ENCODE results near the gene LRRC56. TPM values are rescaled to one million over a fixed set of nuclear protein-coding genes. Genes with fewer than 3 reads are reported as not detected.
A peak's percentile ranks its signal among the peaks of the same experiment; 100 is the strongest.

LRRC56 gene
- polyA plus RNA-seq, 3 donors: 0.09 to 0.68 TPM; not detected in 1

DNA sequence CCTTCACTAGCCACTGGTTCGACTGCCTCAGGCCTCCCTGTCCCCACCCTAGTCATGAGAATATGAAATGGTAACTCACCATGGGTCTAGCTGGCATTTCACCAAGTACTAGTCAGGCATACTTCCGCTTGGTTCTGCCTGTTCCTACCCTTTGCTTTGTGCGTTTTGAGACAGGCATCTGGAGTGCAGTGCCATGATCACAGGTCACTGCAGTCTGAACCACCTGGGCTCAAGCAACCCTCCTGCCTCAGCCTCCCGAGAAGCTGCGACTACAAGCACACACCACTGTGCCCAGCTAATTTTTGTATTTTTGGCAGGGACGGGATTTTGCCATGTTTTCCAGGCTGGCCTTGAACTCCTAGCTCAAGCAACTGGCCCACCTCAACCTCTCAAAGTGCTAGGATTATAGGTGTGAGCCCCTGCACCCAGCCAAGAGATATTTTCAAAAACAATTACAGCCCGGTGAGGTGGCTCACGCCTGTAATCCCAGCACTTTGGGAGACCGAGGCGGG is 16.1 kb upstream of the LRRC56 start:
- Histone ChIP-seq H3K36me3 (replicated peaks in 1 of 2; ENCODE audit: control insufficient read depth in 1 of 2, insufficient read depth in 2 of 2, low read length in 2 of 2) (no peaks in the 10 kb centered on the region), H3K9ac (ENCODE audit: insufficient read depth, low read length, poor library complexity, severe bottlenecking) (no peak overlapping the region), H3K9me3 (replicated peaks in 1 of 2; ENCODE audit: control insufficient read depth in 1 of 2, insufficient read depth in 1 of 2, low read length in 2 of 2) (peaks cover 4 to 13% of the 10 kb centered on the region in 2 donors), H3K27ac (ENCODE audit: low read depth in 1 of 2, low read length in 2 of 2) (no peak overlapping the region), H3K4me2 (replicated peaks; ENCODE audit: extremely low read depth, low read length, poor library complexity, severe bottlenecking) (no peak overlapping the region), H3K79me2 (ENCODE audit: insufficient read depth, low read length) (no peaks in the 10 kb centered on the region), H3K27me3 (ENCODE audit: control insufficient read depth in 2 of 2, insufficient read depth in 2 of 2, low read length in 2 of 2) (no peaks in the 10 kb centered on the region), H2AFZ (ENCODE audit: insufficient read depth, low read depth, low read length, poor library complexity, severe bottlenecking) (no peak overlapping the region), H3K4me3 (replicated peaks in 1 of 3; ENCODE audit: low read depth in 2 of 3, low read length in 3 of 3) (no peak overlapping the region), H4K20me1 (ENCODE audit: insufficient read depth, low read length) (no peaks in the 10 kb centered on the region), H3K4me1 (ENCODE audit: control insufficient read depth in 1 of 2, insufficient read depth in 2 of 2, low read length in 2 of 2) (peaks cover 5 to 8% of the 10 kb centered on the region in 2 donors)
- Mint-ChIP-seq H3K9me3 (peaks cover 7 to 12% (median 10%) of the 10 kb centered on the region in 7 donors), H3K27ac (peak overlapping the region in 3 of 7 donors; percentile 2 to 82 (median 58)), H3K4me1 (peaks cover 6% of the 10 kb centered on the region), H3K4me3 (no peak overlapping the region), H3K27me3 (ENCODE audit: low read depth in 3 of 3) (peaks cover 3 to 6% (median 4%) of the 10 kb centered on the region in 3 donors), H3K36me3 (peaks cover 0 to 8% of the 10 kb centered on the region in 2 donors)
- intact Hi-C loops (cut with micrococcal nuclease): no loop called here
- no peak for DNase-seq
- no peak for TF ChIP-seq CTCF (IDR thresholded peaks at IDR 0.05)
- WGBS (ENCODE audit: insufficient coverage): 96% methylated on average over 4 of the region's 10 CpGs

DNA sequence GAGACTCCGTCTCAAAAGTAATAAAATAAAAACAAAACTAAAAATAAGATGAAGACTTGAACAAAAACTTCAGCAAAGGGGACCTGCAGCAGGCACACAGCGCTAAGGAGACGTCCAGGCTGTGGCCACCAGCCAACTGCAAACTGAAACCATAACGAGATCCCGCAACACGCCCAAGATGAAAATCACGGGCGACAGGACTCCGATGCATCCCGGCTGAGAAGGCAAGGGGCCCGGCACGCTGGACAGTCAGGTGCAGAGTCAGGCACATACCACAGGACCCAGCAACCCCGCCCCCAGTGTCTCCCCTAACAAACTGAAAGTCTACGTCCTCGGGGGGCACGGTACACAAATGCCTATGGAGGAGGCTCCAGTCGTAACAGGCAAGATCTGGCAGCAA is 11.1 kb upstream of the LRRC56 start:
- DNase-seq: no peak
- no peak overlapping the region for H3K9ac ChIP-seq (ENCODE audit: insufficient read depth, low read length, poor library complexity, severe bottlenecking)
- Mint-ChIP-seq H3K36me3 (no peaks in the 10 kb centered on the region), H3K27ac (no peak overlapping the region), H3K9me3 (peaks cover 0 to 2% (median 0%) of the 10 kb centered on the region in 7 donors), H3K4me3 (no peak overlapping the region), H3K4me1 (no peaks in the 10 kb centered on the region), H3K27me3 (ENCODE audit: low read depth in 3 of 3) (peaks cover 2 to 4% (median 3%) of the 10 kb centered on the region in 3 donors)
- H3K36me3 ChIP-seq (replicated peaks in 1 of 2; ENCODE audit: control insufficient read depth in 1 of 2, insufficient read depth in 2 of 2, low read length in 2 of 2): peaks cover under 1 to 2% of the 10 kb centered on the region in 2 donors
- no peaks in the 10 kb centered on the region for H3K27me3 ChIP-seq (ENCODE audit: control insufficient read depth in 2 of 2, insufficient read depth in 2 of 2, low read length in 2 of 2)
- intact Hi-C loops (cut with micrococcal nuclease): no loop called here
- H3K79me2 ChIP-seq (ENCODE audit: insufficient read depth, low read length): no peaks in the 10 kb centered on the region
- H2AFZ ChIP-seq (ENCODE audit: insufficient read depth, low read depth, low read length, poor library complexity, severe bottlenecking): no peak overlapping the region
- H3K4me3 ChIP-seq (replicated peaks in 1 of 3; ENCODE audit: low read depth in 2 of 3, low read length in 3 of 3): no peak overlapping the region
- no peak for TF ChIP-seq CTCF (IDR thresholded peaks at IDR 0.05)
- H3K9me3 ChIP-seq (replicated peaks in 1 of 2; ENCODE audit: control insufficient read depth in 1 of 2, insufficient read depth in 1 of 2, low read length in 2 of 2): no peaks in the 10 kb centered on the region
- H3K4me2 ChIP-seq (replicated peaks; ENCODE audit: extremely low read depth, low read length, poor library complexity, severe bottlenecking): no peak overlapping the region
- H4K20me1 ChIP-seq (ENCODE audit: insufficient read depth, low read length): no peaks in the 10 kb centered on the region
- H3K4me1 ChIP-seq (ENCODE audit: control insufficient read depth in 1 of 2, insufficient read depth in 2 of 2, low read length in 2 of 2): no peaks in the 10 kb centered on the region
- no peak overlapping the region for H3K27ac ChIP-seq (ENCODE audit: low read depth in 1 of 2, low read length in 2 of 2)
- WGBS (ENCODE audit: insufficient coverage): 87% methylated on average over 16 of the region's 17 CpGs
